GM19463 (cell line): ENCODE measurements around the gene FAM50A.
"Not testable (repeated sequence)": the region's sequence is repeated elsewhere in the genome, so short reads cannot be mapped to it uniquely, and the experiment has no call there.

Experiments
- ATAC-seq: cut with Tn5 transposase; IDR thresholded peaks from one replicate; pipeline ENCODE4 v1.9.1; 2021; ENCODE audit warnings: mild to moderate bottlenecking, moderate library complexity; ENCODE audit not compliant: unreplicated experiment

Gene FAM50A

GRCh38 chrX:154482786-154483185 is 38.8 kb downstream of the FAM50A start:
- no peak for ATAC-seq

- no peak for ATAC-seq
Measured at GRCh38 chrX:154483325-154483724, 39.4 kb downstream of the FAM50A start.

DNA sequence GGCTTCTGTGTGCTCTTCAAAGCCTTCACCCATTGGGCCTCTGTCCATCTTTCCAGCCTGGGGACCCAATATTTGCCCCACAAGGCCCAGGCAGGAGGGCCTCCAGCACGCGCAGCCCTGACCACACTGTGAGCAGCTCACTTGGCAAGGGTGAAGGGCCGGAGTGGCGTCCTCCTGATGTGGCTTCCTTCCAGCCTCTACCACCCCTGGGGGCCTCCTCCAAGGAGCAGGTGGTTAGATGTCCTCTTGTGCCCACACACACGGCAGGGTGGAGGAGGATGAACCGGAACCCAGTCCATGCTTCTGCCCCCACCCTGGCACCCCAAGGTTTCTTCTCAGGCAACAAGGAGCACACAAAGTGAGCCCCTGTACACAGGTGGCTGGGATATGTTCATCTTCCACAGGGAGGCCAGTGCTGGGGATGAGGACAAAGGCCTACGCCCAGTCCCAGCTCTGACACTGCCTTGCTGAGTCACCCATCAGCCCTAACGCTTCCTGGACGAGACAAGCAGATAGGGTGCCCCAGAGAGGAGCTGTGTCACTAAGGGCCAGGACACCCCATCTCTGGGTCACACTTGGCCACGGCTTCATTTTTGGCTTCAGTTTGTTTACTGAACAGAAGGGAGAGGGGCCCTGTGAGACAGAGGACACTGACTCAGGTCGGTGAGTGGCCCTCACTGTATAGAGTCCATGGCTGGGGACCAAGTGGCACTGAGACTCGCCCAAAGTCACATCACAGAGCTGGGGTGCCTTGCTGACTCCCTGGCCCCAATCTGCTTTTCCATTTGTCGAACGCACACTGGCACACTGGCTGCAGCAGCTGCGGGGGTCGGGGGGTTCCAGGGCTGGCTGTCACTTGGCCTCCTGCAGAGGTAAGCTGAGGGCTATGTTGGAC is 40.6 kb downstream of the FAM50A start:
- no peak for ATAC-seq

DNA sequence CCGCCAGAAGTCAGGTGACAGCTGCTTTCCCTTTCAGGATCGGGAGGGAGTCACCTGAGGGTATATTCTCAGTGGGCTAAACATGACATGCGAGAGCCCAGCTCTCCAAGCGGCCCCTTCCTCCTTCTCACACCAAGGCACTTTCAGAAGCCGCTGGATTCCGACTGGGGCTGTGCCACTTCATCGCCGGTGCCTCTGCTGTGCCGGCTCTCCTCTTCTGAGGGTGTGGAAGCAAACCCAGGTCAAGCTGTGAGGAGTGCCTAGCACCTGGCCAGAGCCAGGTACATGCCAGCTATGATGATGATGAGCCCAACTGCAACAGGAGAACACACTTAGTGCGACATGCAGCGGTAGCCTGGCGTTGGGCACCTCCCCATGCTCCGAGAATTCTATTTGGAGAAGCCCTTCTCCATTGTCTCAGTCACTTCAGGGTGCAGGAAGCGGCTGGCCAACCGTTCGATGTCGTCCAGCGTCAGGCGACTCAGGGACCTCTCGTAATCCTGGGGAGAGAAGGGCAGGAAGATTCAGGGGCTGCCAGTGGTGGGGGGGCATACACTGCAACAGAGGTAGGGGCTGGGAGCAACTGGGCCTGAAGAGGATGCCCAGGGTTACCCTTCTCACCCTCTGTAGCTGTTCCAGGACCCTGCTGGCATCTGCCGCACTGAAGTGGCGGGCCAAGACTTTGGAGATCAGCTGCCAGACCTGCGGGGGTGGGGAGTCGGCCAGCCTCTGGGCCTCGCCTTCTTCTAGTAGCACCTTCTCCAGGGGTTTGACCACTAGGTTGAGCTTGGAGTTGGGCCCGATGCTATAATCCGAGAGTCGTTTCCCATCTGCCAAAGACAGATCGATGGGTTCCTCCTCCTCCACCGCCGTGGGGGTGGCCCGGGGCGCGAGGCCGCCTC is 41.5 kb downstream of the FAM50A start:
- ATAC-seq = no peak

DNA sequence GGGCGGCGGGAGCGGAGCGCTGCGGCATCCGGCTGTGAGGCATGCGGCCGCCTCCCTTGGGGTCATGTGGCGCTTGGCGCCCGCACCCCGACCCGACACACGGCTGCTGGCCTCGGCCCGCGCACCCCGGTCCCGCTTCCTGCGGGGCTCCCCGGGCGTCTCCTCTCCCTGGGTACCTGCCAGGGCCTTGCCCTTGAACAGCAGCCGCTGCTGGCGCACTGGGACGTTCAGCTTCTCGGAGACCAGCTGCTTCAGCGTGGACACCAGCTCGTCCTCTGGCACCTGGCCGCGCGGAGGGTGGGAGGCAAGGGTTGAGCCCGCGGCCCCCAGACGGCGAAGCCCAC is 42.1 kb downstream of the FAM50A start:
- ATAC-seq = no peak

DNA sequence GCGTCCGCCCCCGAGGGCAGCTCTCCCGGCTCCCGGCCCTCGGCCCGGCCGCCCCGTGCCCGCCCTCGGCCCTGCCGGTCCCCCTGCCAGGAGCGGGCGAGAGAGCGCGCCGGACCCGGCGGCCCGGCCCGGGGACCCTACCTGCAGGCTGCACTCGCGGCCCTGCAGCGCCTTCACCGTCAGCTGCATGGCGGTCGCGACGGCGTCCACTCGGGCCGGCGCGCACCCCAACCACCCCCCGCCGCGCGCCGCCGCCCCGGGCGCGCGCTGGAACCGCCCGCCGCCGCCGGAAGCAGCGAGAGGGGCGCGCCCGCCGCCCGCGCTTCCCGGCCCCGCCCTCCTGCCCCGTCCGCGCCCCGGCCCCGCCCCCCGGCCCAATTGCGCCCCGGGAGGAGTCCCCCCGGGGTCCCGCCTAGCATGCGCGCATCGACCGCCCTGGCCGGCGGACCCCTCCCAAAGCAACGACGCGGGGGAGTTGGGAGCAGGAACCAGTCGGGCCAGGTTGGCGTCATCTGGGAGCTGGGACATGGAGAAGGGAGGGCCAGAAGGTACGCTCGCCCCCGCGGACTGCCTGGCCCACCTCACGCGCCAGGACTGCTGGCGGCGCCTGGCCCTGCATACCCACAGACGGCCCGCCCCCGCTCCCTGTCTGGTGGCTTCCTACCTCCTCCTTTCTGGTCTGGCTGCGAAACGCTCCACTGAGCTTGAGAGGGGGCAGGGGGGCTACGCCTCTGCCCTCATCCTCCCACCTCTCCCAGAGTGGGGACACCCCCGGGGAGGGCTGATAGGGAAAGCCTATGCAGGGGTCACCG is 42.7 kb downstream of the FAM50A start, which contains the start of gene UBL4A:
TSS of gene UBL4A (minus strand) at position 220 of the 812 bp plus-strand sequence. CDS start at position 189, 31 bp downstream.
- ATAC-seq = peak; percentile 23

DNA sequence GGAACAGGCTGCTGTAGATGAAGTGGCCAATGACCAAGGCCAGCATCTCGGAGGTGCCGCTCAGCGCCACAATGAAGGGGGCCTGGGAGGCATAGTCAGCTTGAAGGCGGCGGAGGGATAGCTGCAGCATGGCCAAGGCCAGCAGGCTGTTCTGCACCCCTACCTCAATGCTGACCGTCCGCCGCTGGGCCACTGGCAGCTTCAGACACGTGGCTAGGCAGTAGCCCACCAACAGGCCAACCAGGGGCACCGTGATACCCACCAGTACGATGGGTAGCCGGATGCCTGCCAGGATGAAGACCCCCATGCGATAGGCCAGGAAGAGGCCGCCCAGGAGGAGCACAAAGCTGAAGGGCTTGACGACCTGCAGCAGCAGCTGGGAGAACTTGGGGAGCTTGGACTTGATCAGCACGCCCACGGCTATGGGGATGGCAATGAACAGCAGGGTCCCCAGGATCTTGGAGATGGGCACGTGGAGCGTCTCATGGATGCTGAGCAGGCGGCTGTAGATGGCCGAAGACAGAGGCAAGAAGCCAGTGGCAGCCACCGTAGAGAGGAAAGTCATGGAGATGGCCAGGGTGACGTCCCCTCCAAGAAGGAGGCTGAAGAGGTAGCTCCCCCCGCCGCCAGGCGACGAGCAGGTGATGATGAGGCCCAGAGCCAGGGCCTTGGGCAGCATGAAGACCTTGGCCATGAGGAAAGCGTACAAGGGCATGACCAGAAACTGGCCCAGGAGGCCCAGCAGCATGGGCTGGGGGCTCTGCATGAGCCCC is 43.8 kb downstream of the FAM50A start:
- no peak for ATAC-seq

GRCh38 chrX:154488336-154489075 is 44.6 kb downstream of the FAM50A start:
- no peak for ATAC-seq

- ATAC-seq = no peak
Measured at GRCh38 chrX:154489182-154489581, 45.2 kb downstream of the FAM50A start.

DNA sequence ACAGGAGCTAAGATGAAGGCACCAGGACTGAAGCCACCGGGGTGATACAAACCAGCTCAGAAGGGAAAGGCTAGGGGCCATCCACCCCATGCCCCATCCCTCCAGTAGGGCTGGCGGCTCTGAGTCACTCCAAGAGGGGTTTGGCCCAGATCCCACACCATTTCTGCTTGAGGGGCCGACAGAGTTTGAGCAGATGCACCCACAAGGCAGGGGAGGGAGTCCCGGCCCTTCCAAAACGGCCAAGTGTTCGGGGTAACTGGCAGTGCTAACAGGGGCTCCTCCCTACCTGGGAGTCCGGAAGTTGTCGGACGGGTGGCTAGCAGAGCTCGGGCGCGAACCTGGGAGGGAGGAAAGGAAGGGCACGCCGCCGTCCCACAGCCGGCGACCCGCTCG is 46.1 kb downstream of the FAM50A start:
- ATAC-seq = peak; percentile 16

GRCh38 chrX:154490414-154491083 is 46.6 kb downstream of the FAM50A start, which contains the start of gene SLC10A3:
Gene SLC10A3 (minus strand): TSS chrX:154490629. CDS start chrX:154488940, 1,689 bp downstream.
- ATAC-seq = peak; percentile 78

DNA sequence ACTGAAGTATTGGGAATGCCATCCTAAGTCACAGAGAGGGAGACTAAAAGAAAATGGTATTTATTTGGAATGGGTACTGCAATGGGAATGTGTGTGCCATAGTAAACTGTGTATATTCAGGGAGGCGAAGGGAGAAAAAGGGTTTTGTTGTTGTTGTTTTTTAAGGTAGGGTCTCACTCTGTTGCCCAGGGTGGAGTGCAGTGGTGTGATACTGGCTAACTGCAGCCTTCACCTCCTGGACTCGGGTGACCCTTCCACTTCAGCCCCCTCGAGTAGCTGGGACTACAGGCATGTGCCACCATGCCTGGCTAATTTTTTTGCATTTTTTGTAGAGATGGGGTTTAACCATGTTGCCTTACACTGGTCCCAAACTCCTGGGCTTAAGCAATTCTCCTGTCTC is 50.8 kb downstream of the FAM50A start:
- ATAC-seq = no peak

- no peak for ATAC-seq
Measured at GRCh38 chrX:154495472-154495922, 51.6 kb downstream of the FAM50A start.

- not testable (repeated sequence) for ATAC-seq
Measured at GRCh38 chrX:154496591-154497137, 52.7 kb downstream of the FAM50A start.
